ENCODE measurements around the gene MRPL55. TPM values are rescaled to one million over a fixed set of nuclear protein-coding genes. Genes with fewer than 3 reads are reported as not detected.

The MRPL55 gene
- total and polyA plus RNA-seq, 2 experiments from 2014 or later, result 92.4 to 172 TPM

GRCh38 chr1:228066891-228067654 lies 42.0 kb downstream of the MRPL55 start (continued):
- TF ChIP-seq ZNF462 (CRISPR knock-in tag; IDR thresholded peaks at IDR 0.05) (no peak), ETS1 (IDR thresholded peaks at IDR 0.05) (no peak), CREB1 (CRISPR knock-in tag; IDR thresholded peaks at IDR 0.05; ENCODE audit: low read depth) (no peak), POLR2AphosphoS5 (IDR thresholded peaks at IDR 0.05; ENCODE audit: low read depth) (no peak), ZNF331 (CRISPR knock-in tag; IDR thresholded peaks at IDR 0.05; ENCODE audit: low read depth) (no peak), EZH2 (IDR thresholded peaks at IDR 0.05; ENCODE audit: low read depth, unreplicated experiment) (no peak), JUNB (IDR thresholded peaks at IDR 0.05; ENCODE audit: unreplicated experiment) (no peak)

- ATAC-seq, result no peak
- TF ChIP-seq ZNF114 (CRISPR knock-in tag; IDR thresholded peaks at IDR 0.05) (no peak), POLR2AphosphoS5 (IDR thresholded peaks at IDR 0.05; ENCODE audit: low read depth) (no peak), STAT1 (IDR thresholded peaks at IDR 0.05; ENCODE audit: unreplicated experiment) (no peak)
These were observed 42.7 kb downstream of the MRPL55 start for GRCh38 chr1:228066416-228066815.

More at GRCh38 chr1:228066416-228066815, 42.7 kb downstream of the MRPL55 start:
- Mint-ChIP-seq H3K27ac (no peak overlapping the region), H3K4me3 (no peak overlapping the region; the same call in 2 of the 3 replicates), H3K27me3 (ENCODE audit: insufficient read depth, low read depth, poor library complexity) (peaks cover 58% of the 10 kb centered on the region), H3K9me3 (no peaks in the 10 kb centered on the region), H3K4me1 (no peaks in the 10 kb centered on the region), H3K36me3 (ENCODE audit: low read depth) (no peaks in the 10 kb centered on the region)
- no peak overlapping the region for H3K27ac ChIP-seq (ENCODE audit: low read depth)
- no peak overlapping the region for H2AFZ ChIP-seq
- no peaks in the 10 kb centered on the region for H3K9me2 ChIP-seq (ENCODE audit: insufficient read depth)
- H3F3A ChIP-seq (replicated peaks; ENCODE audit: low read depth), result no peaks in the 10 kb centered on the region
- no peaks in the 10 kb centered on the region for H3K36me3 ChIP-seq (ENCODE audit: insufficient read depth)
- DNase-seq (ENCODE audit: low spot score), result no peak
- H3K4me2 ChIP-seq, result no peak overlapping the region
- H3K79me2 ChIP-seq (replicated peaks; ENCODE audit: insufficient read depth), result no peaks in the 10 kb centered on the region
- no peaks in the 10 kb centered on the region for H4K20me1 ChIP-seq (replicated peaks; ENCODE audit: insufficient read depth)
- H3K4me1 ChIP-seq (ENCODE audit: insufficient read depth), result no peaks in the 10 kb centered on the region; the same call in 1 of the 2 replicates
- no peak overlapping the region for H3K4me3 ChIP-seq
- peaks cover 98% of the 10 kb centered on the region for H3K27me3 ChIP-seq (ENCODE audit: insufficient read depth)

Measured in GM23338 (cell line).